HG03039 (cell line): ENCODE data around the gene SDHAF1.

Source experiments
- ATAC-seq: cut with Tn5 transposase; IDR thresholded peaks from one replicate; pipeline ENCODE4 v1.9.1; 2021; ENCODE audit warnings: mild to moderate bottlenecking, moderate library complexity; ENCODE audit not compliant: unreplicated experiment

SDHAF1 gene

DNA sequence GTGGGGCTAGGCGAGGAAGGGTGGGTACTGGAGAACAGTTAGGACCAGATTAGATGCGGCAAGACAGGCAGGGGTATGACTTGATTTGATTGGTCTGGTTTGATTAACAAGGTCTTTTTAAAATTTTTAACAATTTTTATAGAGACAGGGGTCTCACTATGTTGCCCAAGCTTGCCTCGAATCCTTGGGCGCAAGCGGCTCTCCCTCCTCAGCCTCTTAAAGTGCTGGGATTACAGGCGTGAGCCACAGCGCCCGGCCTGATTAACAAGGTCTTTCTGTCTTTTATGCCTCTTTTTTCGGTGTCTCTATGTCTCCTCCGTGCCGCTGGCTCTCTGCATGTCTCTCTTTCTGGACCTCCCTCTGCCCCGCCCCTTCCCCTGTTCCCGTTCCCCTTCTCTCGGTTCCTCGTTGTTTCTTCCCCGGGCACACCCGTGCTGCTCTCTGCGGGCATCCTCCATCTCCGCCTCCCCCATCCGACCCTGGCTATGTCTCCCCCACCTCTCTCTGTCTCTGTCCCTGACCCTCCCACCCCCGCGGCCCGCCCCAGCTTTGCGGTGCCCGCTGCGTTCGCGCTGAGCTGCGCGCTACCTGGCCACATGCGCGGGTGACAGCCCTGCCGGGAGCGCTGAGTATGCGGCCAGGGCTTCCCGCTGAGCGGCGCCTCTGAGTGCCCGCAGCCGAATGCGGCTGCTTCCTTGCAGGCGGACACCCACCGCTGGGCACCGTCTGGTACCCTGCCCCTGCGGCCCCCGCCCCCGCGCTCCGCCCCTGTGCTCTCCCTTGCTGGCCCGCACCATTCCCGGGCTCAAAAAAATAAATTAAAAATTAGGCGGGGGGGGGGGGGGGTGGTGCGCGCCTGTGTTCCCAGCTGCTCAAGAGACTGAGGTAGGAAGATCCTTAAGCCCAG is 8.1 kb upstream of the SDHAF1 start:
- ATAC-seq: no peak

DNA sequence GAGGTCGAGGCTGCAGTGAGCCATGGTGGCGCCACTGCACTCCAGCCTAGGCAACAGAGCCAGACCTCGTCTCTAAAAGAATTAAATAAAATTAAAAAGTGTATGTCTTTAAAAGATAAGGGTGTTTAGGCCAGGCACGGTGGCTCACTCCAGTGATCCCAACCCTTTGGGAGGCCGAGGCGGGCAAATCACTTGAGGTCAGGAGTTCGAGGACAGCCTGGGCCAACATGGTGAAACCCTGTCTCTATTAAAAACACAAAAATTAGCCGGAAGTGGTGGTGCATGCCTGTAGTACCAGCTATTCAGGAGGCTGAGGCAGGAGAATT is 7.5 kb upstream of the SDHAF1 start:
- ATAC-seq: no peak

DNA sequence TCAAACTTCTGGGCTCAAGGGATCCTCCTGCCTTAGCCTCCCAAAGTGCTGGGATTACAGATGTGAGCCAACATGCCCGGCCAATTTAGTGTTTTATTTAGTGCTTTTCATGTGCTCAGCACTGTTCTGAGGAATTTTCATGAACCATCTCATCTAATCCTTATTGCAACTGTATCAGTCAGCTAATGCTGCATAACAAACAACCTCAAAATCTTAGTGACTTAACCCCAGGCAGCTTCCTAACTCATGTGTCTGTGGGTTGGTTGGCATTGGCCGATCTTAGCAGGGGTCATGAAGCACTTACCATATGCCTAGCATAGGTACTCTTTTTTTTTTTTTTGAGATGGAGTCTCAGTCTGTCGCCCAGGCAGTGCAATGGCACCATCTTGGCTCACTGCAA is 6.2 kb upstream of the SDHAF1 start:
- no peak for ATAC-seq

DNA sequence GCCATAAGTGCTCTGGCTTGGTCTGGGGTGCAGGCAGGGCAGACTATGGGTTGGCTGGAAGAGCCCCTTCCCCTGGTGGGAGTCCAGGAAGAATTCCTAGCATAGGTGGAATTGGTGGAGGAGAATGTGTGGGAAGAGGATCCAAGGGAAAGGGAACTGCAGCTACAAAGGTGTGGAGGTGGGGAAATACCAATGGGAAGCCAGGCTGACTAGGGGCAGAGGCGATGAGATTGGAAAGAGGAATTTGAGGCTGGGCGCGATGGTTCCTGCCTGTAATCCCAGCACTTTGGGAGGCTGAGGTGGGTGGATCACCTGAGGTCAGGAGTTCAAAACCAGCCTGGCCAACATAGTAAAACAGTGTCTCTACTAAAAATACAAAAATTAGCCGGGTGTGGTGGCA is 4.8 kb upstream of the SDHAF1 start:
- ATAC-seq: no peak

DNA sequence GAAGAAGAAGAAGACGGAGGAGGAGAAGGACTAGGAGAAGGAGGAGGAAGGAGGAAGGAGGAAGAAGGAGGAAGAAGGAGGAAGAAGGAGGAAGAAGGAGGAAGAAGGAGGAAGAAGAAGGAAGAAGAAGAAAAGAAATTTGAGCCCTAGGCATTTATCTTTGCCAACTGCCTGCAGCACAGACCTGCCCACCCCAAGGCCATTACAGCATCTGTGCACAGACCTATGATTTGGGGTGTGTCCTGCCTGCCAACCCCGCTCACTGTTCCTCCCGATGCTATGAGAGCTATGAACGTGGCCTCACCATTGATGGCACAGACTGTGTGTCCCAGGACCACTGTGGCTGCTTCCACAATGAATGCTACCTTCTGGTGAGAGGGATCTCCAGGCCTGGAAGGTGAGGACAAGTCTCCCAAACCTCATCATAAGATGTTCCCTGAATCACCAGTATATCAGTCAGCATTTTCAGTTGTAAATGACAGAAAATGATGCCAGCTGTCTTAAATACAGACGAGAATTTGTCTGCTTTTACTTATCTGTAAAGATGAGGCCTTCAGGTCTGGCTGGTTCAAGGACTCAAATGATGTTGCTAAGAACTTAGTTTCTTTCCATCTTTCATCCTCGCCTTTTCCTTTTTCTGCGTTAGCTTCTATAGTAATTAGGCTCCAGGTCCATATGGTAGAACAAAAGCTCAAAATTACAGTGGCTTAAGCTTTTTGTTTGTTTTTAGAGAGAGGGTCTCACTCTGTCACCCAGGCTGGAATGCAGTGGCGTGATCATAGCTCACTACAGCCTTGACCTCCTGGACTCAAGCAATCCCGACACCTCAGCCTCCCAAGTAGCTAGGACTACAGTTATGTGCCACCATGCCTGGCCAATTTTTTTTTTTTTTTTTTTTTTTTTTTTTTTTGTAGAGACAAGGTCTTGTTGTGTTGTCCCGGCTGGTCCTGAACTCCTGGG is 3.9 kb upstream of the SDHAF1 start:
- ATAC-seq: no peak

DNA sequence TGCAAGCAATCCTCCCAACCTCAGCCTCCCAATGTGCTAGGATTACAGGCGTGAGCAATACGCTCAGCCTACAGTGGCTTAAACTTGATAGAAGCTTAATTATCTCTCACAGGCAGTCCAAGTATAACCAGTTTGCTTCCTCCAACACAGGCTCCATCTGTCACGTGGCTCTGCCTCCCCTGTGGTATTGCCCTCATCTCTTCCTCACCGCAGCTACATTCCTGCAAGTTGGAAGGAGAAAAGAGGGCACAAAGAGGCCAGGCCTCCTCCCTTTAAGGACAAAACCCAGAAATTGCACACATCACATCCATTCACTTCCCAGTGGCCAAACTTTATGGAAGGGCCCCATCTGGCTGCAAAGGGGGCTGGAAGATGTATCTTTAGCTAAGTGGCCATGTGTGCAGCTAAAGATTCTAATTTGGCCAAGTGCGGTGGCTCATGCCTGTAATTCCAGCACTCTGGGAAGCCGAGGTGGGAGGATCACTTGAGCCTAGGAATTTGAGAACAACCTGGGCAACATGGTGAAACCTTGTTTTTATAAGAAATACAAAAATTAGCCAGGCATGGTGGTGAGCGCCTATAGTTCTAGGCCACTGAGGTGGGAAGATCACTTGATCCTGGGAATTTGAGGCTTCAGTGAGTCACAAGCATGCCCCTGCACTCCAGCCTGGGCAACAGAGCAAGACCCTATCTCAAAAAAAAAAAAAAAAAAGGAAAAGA is 3.1 kb upstream of the SDHAF1 start:
- no peak for ATAC-seq

DNA sequence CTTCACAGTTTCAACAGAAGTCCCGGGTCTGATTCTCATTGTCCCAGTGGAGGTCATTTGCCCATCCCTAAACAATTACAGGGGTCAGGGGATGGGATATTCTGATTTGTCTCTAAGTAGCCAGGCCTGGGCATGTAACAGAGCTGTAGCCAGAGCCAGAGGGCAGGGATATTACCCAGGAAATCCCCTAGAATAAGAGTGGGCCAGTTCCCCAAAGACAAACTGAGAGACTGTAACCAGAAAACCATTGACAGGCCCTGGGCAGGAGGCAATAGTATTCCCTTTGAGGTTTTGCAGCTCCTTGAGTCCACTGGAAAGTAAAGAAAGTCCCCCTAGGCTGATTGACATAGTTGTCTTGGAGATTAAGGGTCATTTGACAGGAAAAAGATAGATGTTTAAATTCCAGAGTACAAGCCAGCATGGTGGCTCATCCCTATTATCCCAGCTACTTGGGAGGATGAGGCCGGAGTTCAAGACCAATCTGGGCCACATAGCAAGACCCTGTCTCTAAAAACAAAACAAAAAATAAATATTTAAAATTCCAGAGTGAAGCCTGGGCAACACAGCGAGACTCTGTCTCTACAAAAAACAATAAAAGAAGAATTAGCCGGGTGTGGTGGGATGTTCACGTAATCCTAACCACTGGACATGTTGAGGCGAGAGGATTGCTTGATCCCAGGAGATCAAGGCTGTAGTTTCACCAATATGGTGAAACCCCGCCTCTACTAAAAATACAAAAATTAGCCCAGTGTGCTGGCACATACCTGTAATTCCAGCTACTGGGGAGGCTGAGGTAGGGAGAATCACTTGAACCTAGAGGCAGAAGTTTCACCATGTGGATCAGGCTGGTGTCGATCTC is 1.9 kb upstream of the SDHAF1 start:
- ATAC-seq: no peak

DNA sequence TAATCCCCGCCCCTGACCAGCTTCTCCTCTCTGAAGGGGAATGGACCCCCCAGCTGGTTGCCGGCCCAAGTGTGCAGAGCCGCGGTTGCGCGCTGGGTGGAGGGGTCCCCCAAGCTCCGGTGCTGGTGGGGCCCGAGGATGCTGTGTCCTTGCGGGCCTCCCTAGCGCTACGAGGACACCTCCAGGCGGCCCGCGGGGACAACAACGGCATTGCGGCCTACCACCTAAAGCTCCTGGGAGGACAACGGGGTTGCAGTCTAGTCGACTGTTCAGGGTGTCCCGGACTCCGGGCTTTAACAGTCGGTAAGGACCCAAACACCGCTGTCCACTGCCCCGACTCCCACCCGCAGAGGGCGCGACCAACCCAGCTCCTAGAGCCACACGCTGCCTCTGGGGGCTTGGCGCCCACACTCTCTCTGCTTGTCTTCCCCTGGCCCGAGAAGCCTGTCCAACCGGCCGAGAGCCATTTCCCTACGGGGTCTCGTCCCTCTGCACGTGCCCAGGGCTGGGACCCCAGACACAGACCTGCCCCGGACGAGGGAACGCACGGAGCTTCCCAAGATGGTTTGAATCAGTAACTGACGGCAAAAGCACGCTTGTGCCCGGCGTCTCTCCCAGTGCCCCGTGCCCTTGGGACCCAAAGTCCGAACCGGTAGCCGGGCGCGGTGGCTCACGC is 927 bp upstream of the SDHAF1 start:
- no peak for ATAC-seq

DNA sequence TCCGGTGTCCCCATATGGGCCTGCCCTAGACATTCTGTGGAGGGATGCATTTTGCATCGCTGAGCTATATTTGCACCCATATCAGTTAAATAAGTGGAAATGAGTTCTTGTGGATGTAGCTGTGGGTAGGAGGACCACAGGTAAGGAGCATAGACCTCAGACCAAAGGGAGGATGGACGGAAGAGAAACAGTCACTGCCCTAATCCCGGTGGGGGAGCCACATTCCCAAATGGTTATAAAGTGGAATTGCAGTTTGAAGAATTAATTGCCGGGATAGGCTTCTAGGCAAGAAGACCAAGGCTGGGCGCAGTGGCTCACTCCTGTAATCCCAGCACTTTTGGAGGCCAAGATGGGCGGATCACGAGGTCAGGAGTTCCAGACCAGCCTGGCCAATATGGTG is 1.8 kb downstream of the SDHAF1 start:
- ATAC-seq: no peak

DNA sequence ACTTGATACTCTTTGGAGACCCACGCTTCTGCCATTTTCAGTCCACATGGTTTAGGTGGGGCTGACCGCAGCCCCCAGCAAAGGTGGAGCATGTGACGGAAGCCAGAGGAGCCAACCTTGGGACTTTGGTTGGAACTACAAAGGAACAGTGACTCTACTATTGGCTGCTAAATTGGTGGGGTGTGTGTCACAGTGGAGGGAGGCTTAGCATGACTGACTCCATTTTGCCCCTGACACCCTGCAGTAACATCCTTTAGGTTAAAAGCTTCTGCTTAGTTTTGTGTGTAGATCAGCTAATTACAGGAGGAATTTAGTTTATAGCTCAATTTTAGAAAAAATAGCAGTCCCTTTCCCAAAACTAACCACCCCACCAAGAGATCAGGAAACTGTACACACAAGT is 6.6 kb downstream of the SDHAF1 start:
- no peak for ATAC-seq

DNA sequence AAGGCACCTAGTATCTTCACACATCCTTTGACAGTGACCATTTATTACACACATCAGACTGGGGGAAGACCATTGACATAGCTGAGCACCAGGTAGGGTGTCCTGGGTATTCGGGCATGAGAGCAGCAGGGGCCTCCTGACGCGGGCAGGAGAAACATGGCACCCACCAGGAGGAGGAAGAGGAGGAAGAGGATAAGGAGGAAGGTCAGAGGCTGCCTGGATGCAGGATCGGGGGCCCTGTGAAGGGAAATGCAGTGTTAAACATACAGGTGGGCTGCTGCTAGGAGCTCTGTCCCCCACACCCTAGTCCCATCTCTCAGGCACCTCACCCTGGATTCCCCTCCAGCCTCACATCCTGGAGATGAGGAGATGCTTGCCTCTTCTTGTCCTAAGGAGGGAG is 8.3 kb downstream of the SDHAF1 start:
- no peak for ATAC-seq

DNA sequence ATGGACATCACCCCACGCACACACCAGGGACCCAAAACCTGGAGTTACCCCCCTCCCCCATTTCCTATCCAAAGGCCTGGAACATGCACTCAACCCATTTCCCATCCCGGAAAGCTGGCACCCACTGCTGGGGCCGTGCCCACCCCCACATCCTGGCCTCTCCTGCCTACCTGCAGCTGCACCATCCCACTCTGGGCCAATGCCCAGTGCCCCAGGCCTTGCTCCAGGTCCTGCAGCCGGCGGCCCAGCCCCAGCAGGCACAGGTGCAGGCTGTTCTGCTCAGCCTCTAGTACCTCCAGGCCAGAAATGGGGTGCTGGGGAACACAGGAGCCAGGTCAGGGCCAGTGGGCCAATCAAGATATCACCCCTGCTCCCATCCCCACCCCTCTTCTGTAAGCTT is 12.0 kb downstream of the SDHAF1 start:
- ATAC-seq: no peak

DNA sequence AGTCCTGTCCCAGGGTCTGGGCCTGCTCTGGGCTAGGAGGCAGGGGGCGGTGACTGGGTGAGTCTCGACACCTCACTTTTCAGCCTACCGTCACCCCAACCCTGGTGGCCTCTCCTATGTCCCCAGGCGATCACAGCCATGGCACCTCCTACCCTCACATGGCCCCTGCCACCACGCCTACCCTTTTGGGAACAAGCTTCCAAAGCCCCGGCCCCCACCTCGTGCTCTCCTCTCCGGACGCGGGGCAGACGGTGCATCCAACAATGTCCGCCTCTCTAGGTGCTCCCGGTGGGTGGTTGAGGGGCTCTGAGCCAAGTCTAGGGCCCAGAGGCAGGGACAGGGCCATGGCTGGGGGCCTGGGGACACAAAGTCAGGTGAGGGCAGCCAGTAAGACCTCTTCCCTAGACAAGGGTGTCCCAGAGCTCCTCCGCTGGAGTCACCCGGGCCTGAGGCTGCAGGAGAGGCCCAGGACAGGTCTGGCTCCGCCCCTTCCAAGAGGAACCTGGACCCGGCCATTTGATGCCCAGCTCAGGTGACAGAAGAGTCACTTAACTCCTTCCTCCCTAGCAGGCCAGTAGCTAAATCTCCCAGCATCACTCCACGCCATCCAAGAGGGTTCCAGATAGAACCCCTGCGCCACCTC is 13.5 kb downstream of the SDHAF1 start, which contains the start of gene SYNE4:
Gene SYNE4, minus strand, starts transcription at position 478 of the 643 bp plus-strand sequence. Its CDS starts 132 bp downstream, at position 346.
- no peak for ATAC-seq

DNA sequence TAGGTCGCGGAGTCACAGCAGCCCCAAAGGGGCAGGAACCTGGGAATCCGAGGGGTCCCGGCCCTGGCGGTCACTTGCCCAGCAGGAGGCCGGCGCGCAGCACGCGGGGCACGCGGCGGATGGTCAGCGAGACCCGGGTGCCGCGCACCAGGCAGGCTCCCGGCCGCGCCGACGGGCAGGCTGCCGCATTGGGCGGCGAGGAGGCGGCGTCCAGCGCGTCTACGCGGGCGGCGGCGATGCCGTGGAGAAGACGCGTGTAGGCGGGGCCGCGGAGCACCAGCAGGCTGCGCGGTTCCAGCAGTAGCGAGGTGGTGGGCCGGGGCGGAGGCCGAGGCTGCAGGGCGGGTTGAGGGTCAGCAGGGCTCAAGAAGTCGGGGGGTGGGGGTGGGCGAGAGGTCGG is 14.2 kb downstream of the SDHAF1 start:
- ATAC-seq: no peak

DNA sequence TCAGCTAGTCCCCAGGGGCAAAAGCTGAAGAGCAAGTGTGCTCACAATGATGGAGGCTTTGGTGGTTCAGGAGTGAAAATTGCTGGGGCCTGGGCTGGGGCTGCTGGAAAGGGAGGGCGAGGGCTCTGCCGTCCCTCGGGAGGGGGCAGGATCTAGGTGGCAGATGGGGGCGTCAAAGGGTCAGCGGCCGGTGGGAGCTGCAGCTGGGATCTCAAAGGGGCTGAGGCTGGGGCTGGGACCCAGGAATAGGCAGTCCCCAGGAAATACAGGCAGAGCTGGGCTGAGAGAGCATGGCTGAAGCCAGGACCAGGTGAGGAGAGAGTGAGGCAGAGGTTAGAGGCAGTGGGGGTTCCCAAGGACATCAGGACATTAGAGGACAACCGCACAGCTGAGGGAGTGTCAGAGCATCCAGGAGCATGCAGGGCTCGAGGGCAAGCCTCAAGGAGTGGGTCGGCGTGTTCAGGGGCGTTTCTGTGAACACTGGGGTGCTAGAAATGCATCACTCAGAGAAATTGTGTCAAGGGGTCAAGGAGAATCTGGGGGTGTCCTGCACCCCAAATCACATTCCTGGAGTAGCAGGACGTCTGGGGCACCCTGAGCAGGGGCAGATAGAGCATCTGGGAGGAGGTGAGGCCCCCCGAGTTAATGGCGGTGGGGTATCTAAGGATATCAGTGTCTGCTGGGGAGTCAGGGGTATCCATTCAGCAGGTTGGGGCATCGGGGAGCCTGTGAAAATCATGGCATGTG is 14.8 kb downstream of the SDHAF1 start:
- ATAC-seq: no peak

DNA sequence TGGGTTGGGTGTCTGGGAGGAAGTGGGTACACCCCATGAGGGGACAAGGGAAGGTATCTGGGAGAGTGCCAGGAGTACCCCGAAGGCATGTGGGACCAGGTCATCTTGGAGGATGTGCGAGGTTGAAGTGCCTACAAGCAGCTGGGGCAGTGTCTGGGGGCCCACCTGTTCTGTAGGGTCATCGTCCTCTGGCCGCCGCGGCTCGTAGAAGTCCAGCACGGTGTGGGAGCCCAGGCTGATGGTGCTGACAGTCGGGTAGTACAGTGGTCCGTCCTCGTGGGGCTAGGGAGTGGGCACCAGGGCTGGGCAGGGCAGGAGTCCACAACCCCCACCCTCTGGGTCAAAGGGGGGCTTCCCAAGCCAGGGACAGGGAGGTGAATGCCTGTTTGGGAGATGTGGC is 15.4 kb downstream of the SDHAF1 start:
- no peak for ATAC-seq

DNA sequence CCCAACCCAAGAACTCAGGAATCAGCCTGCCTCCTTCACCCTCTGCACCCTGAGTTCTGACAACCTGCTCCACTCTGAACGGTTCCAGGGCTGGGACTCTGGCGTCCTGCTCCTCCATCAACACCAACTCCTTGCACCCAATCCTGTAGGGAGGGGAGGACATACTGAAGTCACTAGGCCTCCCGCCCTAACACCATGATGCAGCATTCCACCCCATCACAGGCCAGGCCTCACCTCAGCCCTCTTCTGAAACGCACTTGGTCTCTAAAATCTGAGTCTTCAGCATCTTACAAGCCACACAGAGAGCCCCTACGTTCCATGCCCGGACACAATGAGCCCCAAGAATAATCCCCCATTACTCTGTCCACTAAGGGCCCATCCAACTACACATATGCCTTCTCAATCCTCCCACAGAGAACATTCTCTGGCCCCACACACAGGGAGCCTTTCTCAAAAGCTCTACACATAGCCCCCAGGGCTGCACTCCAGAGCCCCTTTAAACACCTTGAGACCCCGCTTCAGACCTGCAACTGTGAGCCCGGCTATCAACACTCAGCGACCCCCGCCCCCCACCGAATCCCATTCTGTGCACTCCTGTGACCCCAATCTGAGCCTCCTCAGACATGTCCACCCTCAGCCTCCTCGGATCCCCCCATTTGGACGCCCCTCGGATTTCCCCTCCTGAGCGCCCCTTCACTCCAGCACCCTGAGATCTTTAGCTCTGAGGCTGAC is 18.5 kb downstream of the SDHAF1 start:
- ATAC-seq: no peak
